ENCODE results near the gene OR2H2.
A peak's percentile ranks its signal among the peaks of the same experiment; 100 is the strongest.

The OR2H2 gene

GRCh38 chr6:29590218-29590808, 5.4 kb downstream of the OR2H2 start:
- DNase-seq (ENCODE audit: low read depth in 1 of 2, low spot score in 1 of 2), result no peak

GRCh38 chr6:29591677-29592076, 6.8 kb downstream of the OR2H2 start:
- DNase-seq (ENCODE audit: low read depth in 1 of 2, low spot score in 1 of 2), result no peak

GRCh38 chr6:29593199-29593855, 8.4 kb downstream of the OR2H2 start:
- no peak for DNase-seq (ENCODE audit: low read depth in 1 of 2, low spot score in 1 of 2)

- no peak for DNase-seq (ENCODE audit: low read depth in 1 of 2, low spot score in 1 of 2)
Observed at GRCh38 chr6:29596381-29596900, 11.5 kb downstream of the OR2H2 start.

GRCh38 chr6:29597184-29597583, 12.3 kb downstream of the OR2H2 start:
- DNase-seq (ENCODE audit: low read depth in 1 of 2, low spot score in 1 of 2), result no peak

GRCh38 chr6:29598172-29598747, 13.3 kb downstream of the OR2H2 start:
- no peak for DNase-seq (ENCODE audit: low read depth in 1 of 2, low spot score in 1 of 2)

- no peak for DNase-seq (ENCODE audit: low read depth in 1 of 2, low spot score in 1 of 2)
Observed at GRCh38 chr6:29602564-29603361, 17.8 kb downstream of the OR2H2 start.

- DNase-seq (ENCODE audit: low read depth in 1 of 2, low spot score in 1 of 2), result no peak
Observed at GRCh38 chr6:29603456-29603855, 18.5 kb downstream of the OR2H2 start.

GRCh38 chr6:29603930-29604329, 19.0 kb downstream of the OR2H2 start:
- no peak for DNase-seq (ENCODE audit: low read depth in 1 of 2, low spot score in 1 of 2)

- no peak for DNase-seq (ENCODE audit: low read depth in 1 of 2, low spot score in 1 of 2)
Observed at GRCh38 chr6:29608131-29608530, 23.2 kb downstream of the OR2H2 start.

- no peak for DNase-seq (ENCODE audit: low read depth in 1 of 2, low spot score in 1 of 2)
Observed at GRCh38 chr6:29610540-29610939, 25.6 kb downstream of the OR2H2 start.

- DNase-seq (ENCODE audit: low read depth in 1 of 2, low spot score in 1 of 2), result no peak
Observed at GRCh38 chr6:29611426-29611825, 26.5 kb downstream of the OR2H2 start.

- no peak for DNase-seq (ENCODE audit: low read depth in 1 of 2, low spot score in 1 of 2)
Observed at GRCh38 chr6:29617782-29618554, 33.0 kb downstream of the OR2H2 start.

- DNase-seq (ENCODE audit: low read depth in 1 of 2, low spot score in 1 of 2), result no peak
Observed at GRCh38 chr6:29619578-29620160, 34.7 kb downstream of the OR2H2 start.

- no peak for DNase-seq (ENCODE audit: low read depth in 1 of 2, low spot score in 1 of 2)
Observed at GRCh38 chr6:29620630-29621029, 35.7 kb downstream of the OR2H2 start.

- no peak for DNase-seq (ENCODE audit: low read depth in 1 of 2, low spot score in 1 of 2)
Observed at GRCh38 chr6:29624520-29624961, 39.6 kb downstream of the OR2H2 start.

GRCh38 chr6:29625337-29625930, 40.5 kb downstream of the OR2H2 start:
- no peak for DNase-seq (ENCODE audit: low read depth in 1 of 2, low spot score in 1 of 2)

GRCh38 chr6:29626948-29627754, 42.2 kb downstream of the OR2H2 start:
- DNase-seq (ENCODE audit: low read depth in 1 of 2, low spot score in 1 of 2), result no peak

- peak in 1 of 2 donors; percentile 37 for DNase-seq (ENCODE audit: low read depth in 1 of 2, low spot score in 1 of 2)
Observed at GRCh38 chr6:29627755-29628418, 43.0 kb downstream of the OR2H2 start.

Measured in stimulated activated CD4-positive, alpha-beta T cell treated with anti-CD3 and anti-CD28 coated beads, Interleukin-15, amount 100 ng/mL, for 1 hour (primary cell).